HCT116 (cell line): ENCODE data around the gene ATP5MC3. TPM values are rescaled to one million over a fixed set of nuclear protein-coding genes. Genes with fewer than 3 reads are reported as not detected.

Experiments used
- ATAC-seq: fragments of 200-7000 bp; cut with Tn5 transposase; 2 replicates; pipeline ENCODE4 v1.9.1; 2020; ENCODE audit warnings: mild to moderate bottlenecking, moderate library complexity
- BruUV-seq: library from RNA; stranded (reverse); fragments of 400-500 nt; replicated peaks from 2 replicates; lab custom pipeline; 2021; lab: Mats Ljungman, UMichigan
- CTCF ChIA-PET: fragments of 300-600 bp; sonication (Branson Sonifier 250); formaldehyde crosslinking; loops from one replicate; lab custom pipeline; 2021; ENCODE audit warnings: antibody characterized with exemption; lab: Charles Lee
- POLR2A ChIA-PET: fragments of 300-600, 350-600 bp; sonication (Branson Sonifier 250); formaldehyde crosslinking; loops from one replicate; lab custom pipeline; 2021; ENCODE audit warnings: antibody characterized with exemption; lab: Charles Lee
- RAD21 ChIA-PET, 2 experiments: fragments of 300-600 bp; sonication (Branson Sonifier 250); formaldehyde crosslinking; loops; one replicate each; lab custom pipeline; 2023; ENCODE audit warnings: low total read pairs in 2 of 2; ENCODE audit not compliant: uncharacterized antibody in 2 of 2, unreplicated experiment in 2 of 2, low non-redundant PET in 1 of 2; lab: Charles Lee
- DNase-seq: peaks from one replicate; pipeline ENCODE4 v3.0.0-alpha.2; 2010; ENCODE audit warnings: low read depth, low spot score
- H2AFZ ChIP-seq: fragments of 200-600 bp; shearing (Covaris generic), sonication (generic); 2 replicates; pipeline ENCODE4 v1.6.1; 2017; ENCODE audit warnings: low read depth, mixed run types, mixed read lengths, antibody characterized with exemption, low read length; ENCODE audit not compliant: poor library complexity, severe bottlenecking
- H3K27ac ChIP-seq: 2 replicates; pipeline ENCODE4 v1.5.1; 2012; ENCODE audit warnings: low read depth, low read length
- H3K27me3 ChIP-seq: fragments of 200-600 bp; sonication (generic); 2 replicates; pipeline ENCODE4 v1.6.1; 2016; ENCODE audit warnings: mixed run types, low read length, mixed read lengths; ENCODE audit not compliant: insufficient read depth
- H3K36me3 ChIP-seq, 2 experiments: fragments of 200-500 bp in 1 of 2; fragments of 200-600 bp in 1 of 2; sonication (Bioruptor generic) in 1 of 2; sonication (generic) in 1 of 2; 2 replicates each; pipeline versions ENCODE4 v1.5.1 to v1.6.1; 2014 to 2016; ENCODE audit warnings: low read length in 2 of 2, inconsistent platforms in 1 of 2, mixed read lengths in 1 of 2, mixed run types in 1 of 2; ENCODE audit not compliant: insufficient read depth in 2 of 2, control insufficient read depth in 1 of 2
- H3K4me1 ChIP-seq, 2 experiments: fragments of 200-600 bp in 1 of 2; sonication (generic) in 1 of 2; 2 replicates each; pipeline versions ENCODE4 v1.5.1 to v1.6.1; 2012 to 2017; ENCODE audit warnings: low read length in 2 of 2, inconsistent platforms in 1 of 2, mild to moderate bottlenecking in 1 of 2, mixed read lengths in 1 of 2, mixed run types in 1 of 2, moderate library complexity in 1 of 2; ENCODE audit not compliant: insufficient read depth in 2 of 2, control insufficient read depth in 1 of 2
- H3K4me2 ChIP-seq: fragments of 200-600 bp; sonication (generic); 2 replicates; pipeline ENCODE4 v1.6.1; 2017; ENCODE audit warnings: mixed run types, low read length, mixed read lengths
- H3K4me3 ChIP-seq, 2 experiments: fragments of 200-600 bp in 1 of 2; sonication (generic) in 1 of 2; replicated peaks in 1 of 2; 2 replicates each; pipeline ENCODE4 v1.5.1; 2011 to 2016; ENCODE audit warnings: low read length in 2 of 2, control low read depth in 1 of 2, low read depth in 1 of 2, mild to moderate bottlenecking in 1 of 2, mixed read lengths in 1 of 2, mixed run types in 1 of 2
- H3K79me2 ChIP-seq: fragments of 200-600 bp; sonication (generic); 2 replicates; pipeline ENCODE4 v1.6.1; 2017; ENCODE audit warnings: mild to moderate bottlenecking, mixed run types, low read length, moderate library complexity, mixed read lengths; ENCODE audit not compliant: insufficient read depth
- H3K9ac ChIP-seq: fragments of 200-600 bp; sonication (generic); 2 replicates; pipeline ENCODE4 v1.6.1; 2016; ENCODE audit warnings: low read length, mixed read lengths
- H3K9me2 ChIP-seq: fragments of 200-600 bp; sonication (generic), shearing (Covaris generic); 2 replicates; pipeline ENCODE4 v1.6.1; 2017; ENCODE audit warnings: mixed run types, mild to moderate bottlenecking, moderate library complexity; ENCODE audit not compliant: insufficient read depth
- H3K9me3 ChIP-seq, 2 experiments: fragments of 200-500 bp in 1 of 2; fragments of 200-600 bp in 1 of 2; sonication (Bioruptor generic) in 1 of 2; sonication (generic) in 1 of 2; 2 replicates each; pipeline ENCODE4 v1.6.1; 2014 to 2017; ENCODE audit warnings: low read length in 2 of 2, mixed read lengths in 2 of 2, inconsistent platforms in 1 of 2, low read depth in 1 of 2, mild to moderate bottlenecking in 1 of 2, mixed run types in 1 of 2, moderate library complexity in 1 of 2; ENCODE audit not compliant: control insufficient read depth in 1 of 2, insufficient read depth in 1 of 2
- H4K20me1 ChIP-seq: fragments of 200-600 bp; sonication (generic), shearing (Covaris generic); 2 replicates; pipeline ENCODE4 v1.6.1; 2017; ENCODE audit warnings: mixed run types, mild to moderate bottlenecking, moderate library complexity; ENCODE audit not compliant: insufficient read depth
- CBX3 ChIP-seq: IDR thresholded peaks from 2 replicates; pipeline ENCODE4 v1.6.1; 2012; ENCODE audit warnings: low read depth
- EGR1 ChIP-seq: IDR thresholded peaks from 2 replicates; pipeline ENCODE4 v1.6.1; 2012; ENCODE audit warnings: low read depth
- ELF1 ChIP-seq: IDR thresholded peaks from 2 replicates; pipeline ENCODE4 v1.6.1; 2012; ENCODE audit warnings: low read depth, borderline replicate concordance
- FOSL1 ChIP-seq: IDR thresholded peaks from 2 replicates; pipeline ENCODE4 v1.6.1; 2012; ENCODE audit warnings: low read depth
- JUND ChIP-seq: IDR thresholded peaks from 2 replicates; pipeline ENCODE4 v1.6.1; 2012
- SIN3A ChIP-seq: IDR thresholded peaks from 2 replicates; pipeline ENCODE4 v1.6.1; 2012; ENCODE audit warnings: low read depth
- SP1 ChIP-seq: IDR thresholded peaks from 2 replicates; pipeline ENCODE4 v1.6.1; 2012; ENCODE audit warnings: low read depth
- TCF7L2 ChIP-seq: IDR thresholded peaks from 2 replicates; pipeline ENCODE4 v1.7.0; 2011; ENCODE audit warnings: borderline replicate concordance, inconsistent platforms; ENCODE audit not compliant: insufficient read depth, insufficient read length; ENCODE audit errors: extremely low read depth
- YY1 ChIP-seq: IDR thresholded peaks from 2 replicates; pipeline ENCODE4 v1.6.1; 2011; ENCODE audit warnings: low read length, low read depth, moderate library complexity, mild to moderate bottlenecking; ENCODE audit not compliant: insufficient replicate concordance; ENCODE audit errors: extremely low read depth
- ZNF274 ChIP-seq: fragments of 200-500 bp; sonication (Bioruptor generic); IDR thresholded peaks from 2 replicates; pipeline ENCODE4 v1.6.1; 2014; ENCODE audit warnings: mild to moderate bottlenecking, low read depth, low read length, inconsistent platforms
- intact Hi-C: fragments of 100-400 bp; cut with micrococcal nuclease; formaldehyde crosslinking; loops from 2 replicates; pipeline ENCODE4 v1.10.0; 2022
- total RNA-seq: library from RNA; stranded (reverse); gene quantifications from one replicate; pipeline ENCODE4 v1.2.1, GENCODE V29; 2021; ENCODE audit not compliant: unreplicated experiment
- TF ChIP-seq, protein P1 (sequence below), 3 experiments: fragments of 200-600 bp in 1 of 3; sonication (generic) in 1 of 3; IDR thresholded peaks in 2 of 3; conservative IDR thresholded peaks in 1 of 3; 2 replicates each; pipeline ENCODE4 v1.5.1; 2012 to 2017; ENCODE audit warnings: low read depth in 2 of 3, low read length in 2 of 3, antibody characterized with exemption in 1 of 3, borderline replicate concordance in 1 of 3, control low read depth in 1 of 3, mild to moderate bottlenecking in 1 of 3, mixed read lengths in 1 of 3, mixed run types in 1 of 3, moderate library complexity in 1 of 3; ENCODE audit not compliant: insufficient read depth in 1 of 3
- TF ChIP-seq, protein P2 (sequence below): IDR thresholded peaks from 2 replicates; pipeline ENCODE4 v1.6.1; 2012

Gene ATP5MC3
- total RNA-seq, 1 experiment from 2014 or later, result 361 TPM

DNA sequence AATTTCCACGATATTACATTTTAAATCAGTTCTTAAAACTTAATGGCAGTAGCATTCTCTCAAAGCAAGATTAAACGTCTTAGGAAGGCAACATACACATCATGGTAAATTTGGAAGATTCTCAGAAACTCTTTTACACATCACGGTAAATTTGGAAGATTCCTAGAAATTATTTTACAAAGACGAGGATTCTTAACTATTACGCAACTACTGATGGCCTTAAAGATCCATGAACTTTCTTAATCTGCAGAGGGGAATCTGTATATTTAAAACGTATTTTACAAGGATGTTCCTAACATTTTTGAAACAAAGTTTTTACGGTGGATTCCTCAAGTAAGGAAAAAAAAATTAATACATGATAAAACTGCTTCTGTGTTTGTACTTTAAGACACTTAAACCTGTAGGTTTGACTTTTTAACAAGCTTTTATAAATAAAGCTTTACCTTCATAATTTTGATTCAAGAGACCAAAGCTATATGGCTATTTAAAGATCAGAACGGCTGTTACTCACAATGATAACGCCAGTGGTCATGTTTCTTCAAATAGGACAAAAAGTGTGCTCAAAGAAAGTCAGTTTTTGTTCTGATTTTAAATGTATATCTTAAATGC, 15.2 kb downstream of the ATP5MC3 start:
- no peaks in the 10 kb centered on the region for H4K20me1 ChIP-seq
- H3K4me3 ChIP-seq, result peak overlapping the region; percentile 99
- intact Hi-C loops, result no loop called here
- H2AFZ ChIP-seq, result no peak overlapping the region
- peak overlapping the region; percentile 69 for H3K4me2 ChIP-seq
- ChIA-PET RAD21 (no interaction called here), CTCF (no interaction called here)
- no peaks in the 10 kb centered on the region for H3K36me3 ChIP-seq
- H3K79me2 ChIP-seq, result peaks cover 63% of the 10 kb centered on the region
- BruUV-seq, result no TSS peak
- no peaks in the 10 kb centered on the region for H3K9me2 ChIP-seq
- ATAC-seq, result no peak
- H3K9me3 ChIP-seq, result no peaks in the 10 kb centered on the region
- DNase-seq, result no peak
- H3K27me3 ChIP-seq, result no peaks in the 10 kb centered on the region
- TF ChIP-seq YY1 (no peak), FOSL1 (no peak)
- TF ChIP-seq, all 23 proteins: peak for 0
- Histone ChIP-seq H3K27ac (no peak overlapping the region), H3K4me1 (peaks cover 0 to 12% of the 10 kb centered on the region in 2 experiments; a peak in 3 of 4 replicates), H3K9ac (peak overlapping the region; percentile 77)
- POLR2A ChIA-PET, result no interaction called here

DNA sequence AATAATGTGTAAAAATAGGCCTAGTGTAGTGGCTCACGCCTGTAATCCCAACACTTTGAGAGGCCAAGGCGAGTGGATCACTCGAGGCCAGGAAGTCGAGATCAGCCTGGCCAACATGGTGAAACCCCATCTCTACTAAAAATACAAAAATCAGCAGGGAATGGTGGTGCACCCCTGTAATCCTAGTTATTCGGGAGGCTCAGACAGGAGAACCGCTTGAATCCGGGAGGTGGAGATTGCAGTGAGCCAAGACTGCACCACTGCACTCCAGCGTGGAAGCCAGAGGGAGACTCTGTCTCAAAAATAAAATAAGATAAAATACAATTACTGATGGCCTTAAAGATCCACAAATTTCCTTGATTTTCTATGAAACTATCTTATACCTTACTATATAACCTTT, 17.3 kb downstream of the ATP5MC3 start:
- no peak overlapping the region for H3K9ac ChIP-seq
- intact Hi-C loops, result no loop called here
- H3K27ac ChIP-seq, result no peak overlapping the region
- no peak overlapping the region for H3K4me2 ChIP-seq
- no peak overlapping the region for H2AFZ ChIP-seq
- no peaks in the 10 kb centered on the region for H3K9me3 ChIP-seq
- H3K9me2 ChIP-seq, result no peaks in the 10 kb centered on the region
- no peak overlapping the region for H3K4me3 ChIP-seq
- POLR2A ChIA-PET, result no interaction called here
- H3K27me3 ChIP-seq, result no peaks in the 10 kb centered on the region
- RAD21 ChIA-PET, result no interaction called here
- H3K79me2 ChIP-seq, result peaks cover 84% of the 10 kb centered on the region
- peaks cover 0 to 11% of the 10 kb centered on the region in 2 experiments; a peak in 3 of 4 replicates for H3K4me1 ChIP-seq
- CTCF ChIA-PET, result no interaction called here
- H4K20me1 ChIP-seq, result no peaks in the 10 kb centered on the region
- TF ChIP-seq TCF7L2 (no peak), ZNF274 (no peak), SP1 (no peak), EGR1 (no peak), ELF1 (no peak), JUND (no peak), CBX3 (no peak), SIN3A (no peak)
- TF ChIP-seq, protein P1, sequence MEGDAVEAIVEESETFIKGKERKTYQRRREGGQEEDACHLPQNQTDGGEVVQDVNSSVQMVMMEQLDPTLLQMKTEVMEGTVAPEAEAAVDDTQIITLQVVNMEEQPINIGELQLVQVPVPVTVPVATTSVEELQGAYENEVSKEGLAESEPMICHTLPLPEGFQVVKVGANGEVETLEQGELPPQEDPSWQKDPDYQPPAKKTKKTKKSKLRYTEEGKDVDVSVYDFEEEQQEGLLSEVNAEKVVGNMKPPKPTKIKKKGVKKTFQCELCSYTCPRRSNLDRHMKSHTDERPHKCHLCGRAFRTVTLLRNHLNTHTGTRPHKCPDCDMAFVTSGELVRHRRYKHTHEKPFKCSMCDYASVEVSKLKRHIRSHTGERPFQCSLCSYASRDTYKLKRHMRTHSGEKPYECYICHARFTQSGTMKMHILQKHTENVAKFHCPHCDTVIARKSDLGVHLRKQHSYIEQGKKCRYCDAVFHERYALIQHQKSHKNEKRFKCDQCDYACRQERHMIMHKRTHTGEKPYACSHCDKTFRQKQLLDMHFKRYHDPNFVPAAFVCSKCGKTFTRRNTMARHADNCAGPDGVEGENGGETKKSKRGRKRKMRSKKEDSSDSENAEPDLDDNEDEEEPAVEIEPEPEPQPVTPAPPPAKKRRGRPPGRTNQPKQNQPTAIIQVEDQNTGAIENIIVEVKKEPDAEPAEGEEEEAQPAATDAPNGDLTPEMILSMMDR (IDR thresholded peaks at IDR 0.05 in 2 of 3, conservative IDR thresholded peaks at IDR 0.05 in 1 of 3; ENCODE audit: borderline replicate concordance in 1 of 3, insufficient read depth in 1 of 3, low read depth in 2 of 3, low read length in 2 of 3), result no peak
- TF ChIP-seq, protein P2, sequence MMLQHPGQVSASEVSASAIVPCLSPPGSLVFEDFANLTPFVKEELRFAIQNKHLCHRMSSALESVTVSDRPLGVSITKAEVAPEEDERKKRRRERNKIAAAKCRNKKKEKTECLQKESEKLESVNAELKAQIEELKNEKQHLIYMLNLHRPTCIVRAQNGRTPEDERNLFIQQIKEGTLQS, result no peak
- TF ChIP-seq, all 23 proteins: peak for 0
- DNase-seq (no peak), ATAC-seq (no peak)
- no peaks in the 10 kb centered on the region for H3K36me3 ChIP-seq
- BruUV-seq, result no TSS peak
